Measurements from ENCODE around the gene PHC2.

The PHC2 gene

DNA sequence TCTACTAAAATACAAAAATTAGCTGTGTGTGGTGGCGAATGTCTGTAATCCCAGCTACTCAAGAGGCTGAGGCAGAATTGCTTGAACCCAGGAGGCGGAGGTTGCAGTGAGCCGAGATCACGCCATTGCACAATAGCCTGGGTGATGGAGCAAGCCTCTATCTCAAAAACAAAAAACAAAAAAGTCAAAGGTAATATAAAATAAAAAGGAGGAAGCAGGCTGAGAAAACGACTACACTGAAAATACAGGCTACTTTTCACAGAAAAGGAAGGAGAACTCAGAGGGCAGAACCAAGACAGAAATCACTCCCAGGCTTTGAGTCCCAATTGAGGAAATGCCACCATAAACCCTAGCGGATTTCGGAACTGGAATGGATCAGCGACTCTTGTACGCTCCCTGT is 104.1 kb downstream of the PHC2 start:
- TF ChIP-seq, protein P1, sequence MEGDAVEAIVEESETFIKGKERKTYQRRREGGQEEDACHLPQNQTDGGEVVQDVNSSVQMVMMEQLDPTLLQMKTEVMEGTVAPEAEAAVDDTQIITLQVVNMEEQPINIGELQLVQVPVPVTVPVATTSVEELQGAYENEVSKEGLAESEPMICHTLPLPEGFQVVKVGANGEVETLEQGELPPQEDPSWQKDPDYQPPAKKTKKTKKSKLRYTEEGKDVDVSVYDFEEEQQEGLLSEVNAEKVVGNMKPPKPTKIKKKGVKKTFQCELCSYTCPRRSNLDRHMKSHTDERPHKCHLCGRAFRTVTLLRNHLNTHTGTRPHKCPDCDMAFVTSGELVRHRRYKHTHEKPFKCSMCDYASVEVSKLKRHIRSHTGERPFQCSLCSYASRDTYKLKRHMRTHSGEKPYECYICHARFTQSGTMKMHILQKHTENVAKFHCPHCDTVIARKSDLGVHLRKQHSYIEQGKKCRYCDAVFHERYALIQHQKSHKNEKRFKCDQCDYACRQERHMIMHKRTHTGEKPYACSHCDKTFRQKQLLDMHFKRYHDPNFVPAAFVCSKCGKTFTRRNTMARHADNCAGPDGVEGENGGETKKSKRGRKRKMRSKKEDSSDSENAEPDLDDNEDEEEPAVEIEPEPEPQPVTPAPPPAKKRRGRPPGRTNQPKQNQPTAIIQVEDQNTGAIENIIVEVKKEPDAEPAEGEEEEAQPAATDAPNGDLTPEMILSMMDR (conservative IDR thresholded peaks at IDR 0.05; ENCODE audit: low read depth, low read length), result no peak
- H3K4me3 ChIP-seq (ENCODE audit: low read depth, low read length), result no peak overlapping the region
- DNase-seq (ENCODE audit: low read depth), result no peak

DNA sequence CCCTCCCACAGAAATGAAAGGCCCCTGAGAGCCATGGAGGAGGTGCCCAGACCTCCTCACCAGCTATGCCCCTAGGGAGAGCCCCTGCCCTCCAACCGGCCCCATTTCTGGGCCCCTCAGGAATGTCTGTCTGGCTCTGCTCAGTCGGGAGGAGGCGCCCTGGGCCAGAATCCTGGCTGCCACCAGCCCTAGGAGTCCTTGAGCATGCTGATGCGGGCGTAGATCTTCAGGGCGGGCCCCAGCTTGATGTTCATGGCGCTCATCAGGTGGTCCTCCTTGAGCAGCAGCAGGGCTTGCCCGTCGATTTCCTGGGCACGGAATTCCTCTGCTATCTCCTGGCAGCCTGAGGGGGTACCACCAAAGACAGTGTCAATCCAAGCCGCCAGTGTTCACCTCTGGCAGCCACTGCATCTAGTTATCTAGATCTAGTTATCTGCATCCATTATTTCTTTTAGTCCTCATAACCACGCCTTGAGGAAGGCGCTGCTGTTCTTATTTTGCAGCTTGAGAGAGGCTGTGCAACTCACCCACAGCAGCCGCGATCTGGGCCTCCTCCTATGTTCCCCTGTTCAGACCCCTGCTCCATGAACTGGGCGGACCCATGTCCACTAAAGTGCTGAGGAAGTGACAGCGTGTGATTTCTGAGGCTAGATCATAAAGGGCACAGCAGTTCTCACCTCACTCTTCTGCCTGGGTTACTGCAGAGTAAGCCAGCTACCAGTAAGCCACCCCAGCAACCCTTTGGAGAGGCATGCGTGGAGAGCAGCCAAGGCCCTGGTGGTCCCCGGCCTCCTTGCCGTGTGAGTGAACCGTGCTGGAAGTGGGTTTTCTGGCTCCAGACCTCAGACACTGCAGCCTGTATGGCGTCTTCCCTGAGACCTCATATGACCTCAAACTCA is 106.0 kb downstream of the PHC2 start:
- H3K4me3 ChIP-seq (ENCODE audit: low read depth, low read length), result no peak overlapping the region
- DNase-seq (ENCODE audit: low read depth), result no peak
- TF ChIP-seq, protein P1 (conservative IDR thresholded peaks at IDR 0.05; ENCODE audit: low read depth, low read length), result no peak

DNA sequence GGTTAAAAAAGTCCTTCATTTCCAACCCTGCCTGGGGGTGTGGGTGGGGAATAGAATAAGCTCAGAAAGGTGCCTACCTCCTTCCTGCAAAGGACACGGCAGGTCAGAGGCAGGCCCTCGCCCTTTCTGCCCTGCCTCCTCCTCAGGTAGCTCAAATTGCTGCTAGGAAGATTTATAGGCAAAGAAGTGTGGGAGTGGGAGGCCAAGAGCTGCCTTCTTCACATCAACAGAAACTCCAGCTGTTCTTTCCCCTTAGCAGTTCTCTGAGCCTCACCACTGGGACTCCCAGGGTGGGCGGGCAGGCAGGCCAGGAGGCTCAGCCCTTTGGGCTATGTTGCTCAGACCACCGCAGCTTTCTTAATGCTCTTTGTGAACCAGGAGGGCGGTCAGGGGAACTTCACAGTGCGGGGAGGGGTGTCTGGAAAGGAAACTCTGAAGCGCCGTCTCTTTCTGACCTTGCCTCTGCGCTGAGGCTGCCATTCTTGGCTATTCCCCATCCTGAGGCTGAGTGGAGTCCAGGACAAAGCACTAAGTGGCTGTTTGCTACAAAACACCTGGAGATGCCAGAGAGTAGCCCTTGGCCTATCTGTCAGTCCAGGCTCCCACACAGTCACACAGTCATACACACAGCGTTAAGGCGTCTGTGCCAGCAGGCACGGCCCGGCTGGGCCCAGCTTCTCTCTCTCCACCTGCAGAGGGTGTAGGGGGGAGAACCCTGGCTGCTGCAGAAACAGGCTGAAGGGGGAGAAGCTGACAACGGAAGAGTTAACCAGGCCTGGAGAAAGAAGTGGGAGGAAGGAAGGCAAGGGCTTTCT is 107.0 kb downstream of the PHC2 start:
- H3K4me3 ChIP-seq (ENCODE audit: low read depth, low read length), result no peak overlapping the region
- no peak for DNase-seq (ENCODE audit: low read depth)
- TF ChIP-seq, protein P1 (conservative IDR thresholded peaks at IDR 0.05; ENCODE audit: low read depth, low read length), result no peak

DNA sequence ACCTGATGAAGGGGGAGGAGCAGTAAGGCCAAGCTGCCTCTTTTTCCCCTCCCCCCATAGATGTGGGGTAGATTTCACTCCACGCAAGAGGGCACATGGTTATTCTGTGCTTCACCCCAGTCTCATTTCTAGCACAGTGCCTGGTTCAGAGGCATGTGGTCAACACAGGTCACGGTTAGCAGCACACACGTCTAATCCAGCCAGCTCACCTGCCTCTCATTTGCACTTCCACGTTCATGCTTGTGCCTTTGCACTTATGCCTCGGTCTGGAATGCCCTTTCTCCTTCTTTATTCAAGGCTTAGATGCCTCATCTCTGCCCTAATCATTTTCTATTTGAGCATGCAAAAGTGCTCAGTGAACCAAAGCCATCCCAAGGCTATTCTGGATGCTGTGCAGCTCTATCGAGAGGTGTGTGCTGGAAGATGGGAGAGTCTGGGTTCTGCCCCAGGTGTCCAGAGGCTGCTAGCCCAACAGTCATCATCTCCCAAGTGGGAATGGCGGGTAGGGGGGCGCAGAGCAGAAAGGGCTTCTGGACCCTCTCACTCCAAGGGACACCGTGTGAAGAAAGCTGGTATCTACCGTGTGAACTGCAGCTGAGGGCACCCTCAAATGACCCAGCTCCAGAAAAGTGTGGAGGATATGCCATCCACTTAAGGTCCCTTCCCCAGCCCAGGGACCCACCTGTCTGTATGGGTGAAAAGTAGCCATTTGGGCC is 107.9 kb downstream of the PHC2 start:
- DNase-seq (ENCODE audit: low read depth), result no peak
- H3K4me3 ChIP-seq (ENCODE audit: low read depth, low read length), result no peak overlapping the region
- TF ChIP-seq, protein P1 (conservative IDR thresholded peaks at IDR 0.05; ENCODE audit: low read depth, low read length), result no peak

DNA sequence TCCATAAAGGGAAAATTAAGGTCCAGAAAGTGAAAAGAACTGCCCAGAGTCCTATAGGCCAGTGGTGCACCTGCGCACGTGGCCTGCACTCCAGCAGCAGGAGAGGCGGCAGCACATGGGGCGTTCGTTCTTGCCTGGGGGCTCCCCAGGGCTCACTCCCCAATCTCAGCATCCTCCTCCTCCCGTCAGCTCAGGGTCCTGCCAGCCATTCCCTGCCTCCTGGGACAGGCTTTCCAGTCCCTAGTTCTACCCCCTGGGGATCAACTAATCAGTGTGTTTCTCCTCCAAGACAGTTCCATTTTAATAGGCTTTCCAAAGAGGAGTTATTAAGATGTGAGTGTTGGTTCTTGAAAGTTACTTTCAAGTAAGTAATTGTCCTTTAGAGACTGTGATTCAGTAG is 108.8 kb downstream of the PHC2 start:
- TF ChIP-seq, protein P1 (conservative IDR thresholded peaks at IDR 0.05; ENCODE audit: low read depth, low read length), result no peak
- no peak for DNase-seq (ENCODE audit: low read depth)
- H3K4me3 ChIP-seq (ENCODE audit: low read depth, low read length), result no peak overlapping the region

DNA sequence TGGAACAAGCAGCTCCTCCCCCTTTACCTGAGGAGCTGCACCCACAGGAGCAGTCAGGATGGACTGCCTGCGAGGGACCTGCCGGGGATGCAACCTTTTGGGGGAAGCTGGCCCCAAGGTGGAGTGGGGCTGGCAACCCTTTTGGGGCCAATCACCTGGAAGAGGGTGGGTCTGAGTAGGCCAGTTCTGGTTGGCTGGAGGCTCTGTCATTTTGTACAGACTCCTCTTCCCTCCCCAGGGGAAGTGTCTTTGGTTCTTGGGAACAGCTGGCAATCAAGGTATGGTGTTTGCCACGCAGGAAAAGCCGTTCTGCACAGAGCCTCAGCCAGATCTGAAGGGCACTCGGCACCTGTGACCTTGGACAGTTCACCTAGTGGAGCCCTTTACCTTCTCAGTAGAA is 109.7 kb downstream of the PHC2 start:
- H3K4me3 ChIP-seq (ENCODE audit: low read depth, low read length), result no peak overlapping the region
- DNase-seq (ENCODE audit: low read depth), result no peak
- TF ChIP-seq, protein P1 (conservative IDR thresholded peaks at IDR 0.05; ENCODE audit: low read depth, low read length), result no peak

All from choroid plexus epithelial cell (primary cell).